H9 (cell line): ENCODE measurements around the gene PLA2G4E. TPM values are rescaled to one million over a fixed set of nuclear protein-coding genes. Genes with fewer than 3 reads are reported as not detected.

Experiments used
- DNase-seq: peaks from one replicate; pipeline ENCODE4 v3.0.0-alpha.2; 2017
- H2AFZ ChIP-seq: one replicate; pipeline ENCODE4 v1.6.1; 2013; ENCODE audit warnings: mild to moderate bottlenecking, low read length, control low read depth, moderate library complexity
- H2AK5ac ChIP-seq: 2 replicates; pipeline ENCODE4 v1.6.1; 2013; ENCODE audit warnings: low read length, control low read depth, mixed read lengths; ENCODE audit not compliant: insufficient read length
- H2BK120ac ChIP-seq: one replicate; pipeline ENCODE4 v1.6.1; 2013; ENCODE audit warnings: low read depth, mild to moderate bottlenecking, low read length, control low read depth, inconsistent platforms; ENCODE audit not compliant: poor library complexity, severe bottlenecking
- H2BK12ac ChIP-seq: 2 replicates; pipeline ENCODE4 v1.6.1; 2013; ENCODE audit warnings: low read length, control low read depth, mixed read lengths, low read depth; ENCODE audit not compliant: insufficient read length
- H2BK15ac ChIP-seq: 2 replicates; pipeline ENCODE4 v1.6.1; 2013; ENCODE audit warnings: low read depth, low read length, control low read depth
- H2BK20ac ChIP-seq: one replicate; pipeline ENCODE4 v1.6.1; 2013; ENCODE audit warnings: low read depth, mild to moderate bottlenecking, low read length, control low read depth, inconsistent platforms; ENCODE audit not compliant: poor library complexity, severe bottlenecking
- H2BK5ac ChIP-seq: 2 replicates; pipeline ENCODE4 v1.6.1; 2013; ENCODE audit warnings: low read length, control low read depth, mixed read lengths; ENCODE audit not compliant: insufficient read length
- H3K14ac ChIP-seq: 2 replicates; pipeline ENCODE4 v1.6.1; 2013; ENCODE audit warnings: low read length, control low read depth; ENCODE audit not compliant: insufficient read depth
- H3K18ac ChIP-seq: 2 replicates; pipeline ENCODE4 v1.6.1; 2013; ENCODE audit warnings: low read depth, mild to moderate bottlenecking, mixed read lengths, low read length, control low read depth; ENCODE audit not compliant: insufficient read length
- H3K23ac ChIP-seq: 2 replicates; pipeline ENCODE4 v1.6.1; 2013; ENCODE audit warnings: low read length, control low read depth, mixed read lengths, low read depth; ENCODE audit not compliant: insufficient read length
- H3K23me2 ChIP-seq: 2 replicates; pipeline ENCODE4 v1.6.1; 2013; ENCODE audit warnings: low read depth, mild to moderate bottlenecking, mixed read lengths, low read length, control low read depth; ENCODE audit not compliant: insufficient read length, poor library complexity, severe bottlenecking
- H3K27ac ChIP-seq: 2 replicates; pipeline ENCODE4 v1.5.1; 2013; ENCODE audit warnings: low read length, control low read depth, mixed read lengths, low read depth; ENCODE audit not compliant: insufficient read length
- H3K27me3 ChIP-seq: 2 replicates; pipeline ENCODE4 v1.6.1; 2013; ENCODE audit warnings: low read length, control low read depth, inconsistent platforms; ENCODE audit not compliant: insufficient read depth
- H3K4ac ChIP-seq: 2 replicates; pipeline ENCODE4 v1.6.1; 2013; ENCODE audit warnings: low read depth, mild to moderate bottlenecking, control low read depth, inconsistent platforms, low read length, moderate library complexity
- H3K4me1 ChIP-seq: 2 replicates; pipeline ENCODE4 v1.6.1; 2013; ENCODE audit warnings: low read length, control low read depth, inconsistent platforms; ENCODE audit not compliant: insufficient read depth
- H3K4me2 ChIP-seq: 2 replicates; pipeline ENCODE4 v1.6.1; 2013; ENCODE audit warnings: low read length, control low read depth, mixed read lengths; ENCODE audit not compliant: insufficient read length, insufficient read depth
- H3K56ac ChIP-seq: 2 replicates; pipeline ENCODE4 v1.6.1; 2013; ENCODE audit warnings: low read depth, mild to moderate bottlenecking, mixed read lengths, low read length, control low read depth; ENCODE audit not compliant: insufficient read length
- H3K79me1 ChIP-seq: 2 replicates; pipeline ENCODE4 v1.6.1; 2013; ENCODE audit warnings: low read depth, mild to moderate bottlenecking, moderate library complexity, low read length, control low read depth, inconsistent platforms; ENCODE audit not compliant: insufficient read depth, poor library complexity, severe bottlenecking
- H3K79me2 ChIP-seq: 2 replicates; pipeline ENCODE4 v1.6.1; 2013; ENCODE audit warnings: low read length, control low read depth, inconsistent platforms; ENCODE audit not compliant: insufficient read depth
- H3K9ac ChIP-seq: 2 replicates; pipeline ENCODE4 v1.6.1; 2013; ENCODE audit warnings: low read length, control low read depth, mixed read lengths; ENCODE audit not compliant: insufficient read length; ENCODE audit errors: extremely low read depth
- H3K9me3 ChIP-seq: one replicate; pipeline ENCODE4 v1.6.1; 2013; ENCODE audit warnings: low read depth, low read length, inconsistent platforms; ENCODE audit not compliant: control insufficient read depth
- H3T11ph ChIP-seq: one replicate; pipeline ENCODE4 v1.6.1; 2013; ENCODE audit warnings: mild to moderate bottlenecking, low read length, control low read depth, inconsistent platforms
- H4K20me1 ChIP-seq: one replicate; pipeline ENCODE4 v1.6.1; 2013; ENCODE audit not compliant: control insufficient read depth, insufficient read length, insufficient read depth
- H4K5ac ChIP-seq: 2 replicates; pipeline ENCODE4 v1.6.1; 2013; ENCODE audit warnings: low read depth, mild to moderate bottlenecking, mixed read lengths, low read length, control low read depth; ENCODE audit not compliant: insufficient read length
- H4K8ac ChIP-seq: replicated peaks from 2 replicates; pipeline ENCODE4 v1.6.1; 2013; ENCODE audit warnings: low read length, control low read depth, mixed read lengths, low read depth; ENCODE audit not compliant: insufficient read length
- H4K91ac ChIP-seq: 2 replicates; pipeline ENCODE4 v1.6.1; 2013; ENCODE audit warnings: low read depth, mild to moderate bottlenecking, moderate library complexity, mixed read lengths, low read length, control low read depth; ENCODE audit not compliant: insufficient read length
- H3K27ac Mint-ChIP-seq, 3 experiments: 2 replicates in 2 of 3; 3 replicates in 1 of 3; pipeline ENCODE4 v1.8.0; 2020 to 2021; ENCODE audit warnings: mixed read lengths in 3 of 3, mild to moderate bottlenecking in 1 of 3, moderate library complexity in 1 of 3
- H3K27me3 Mint-ChIP-seq: 2 replicates; pipeline ENCODE4 v1.8.0; 2021; ENCODE audit warnings: low read depth, mild to moderate bottlenecking, moderate library complexity, mixed read lengths
- H3K36me3 Mint-ChIP-seq, 3 experiments: 2 replicates in 2 of 3; 3 replicates in 1 of 3; pipeline ENCODE4 v1.8.0; 2020 to 2021; ENCODE audit warnings: low read depth in 3 of 3, mixed read lengths in 3 of 3; ENCODE audit not compliant: insufficient read depth in 1 of 3
- H3K4me1 Mint-ChIP-seq, 2 experiments: 2 replicates each; pipeline ENCODE4 v1.8.0; 2020; ENCODE audit warnings: mixed read lengths in 2 of 2
- H3K4me3 Mint-ChIP-seq, 2 experiments: 2 replicates in 1 of 2; 3 replicates in 1 of 2; pipeline ENCODE4 v1.8.0; 2020 to 2021; ENCODE audit warnings: mild to moderate bottlenecking in 2 of 2, mixed read lengths in 2 of 2, moderate library complexity in 1 of 2
- H3K9me3 Mint-ChIP-seq, 2 experiments: 2 replicates in 1 of 2; 3 replicates in 1 of 2; pipeline ENCODE4 v1.8.0; 2020; ENCODE audit warnings: mild to moderate bottlenecking in 2 of 2, mixed read lengths in 2 of 2, moderate library complexity in 1 of 2
- WGBS: extraction: QIAGEN DNeasy Blood & Tissue Kit; methylation state at CpG from one replicate; pipeline ENCODE4 v1.1.7; 2013; ENCODE audit warnings: missing lambda C conversion rate, low lambda C conversion rate, mixed read lengths; ENCODE audit not compliant: insufficient read length; ENCODE audit errors: extremely low coverage; 5-methylcytosine and 5-hydroxymethylcytosine counted together
- total RNA-seq: library from RNA; stranded (reverse); gene quantifications from 2 replicates; pipeline ENCODE4 v1.2.1, GENCODE V29; 2021
- TF ChIP-seq, protein P1 (sequence below): fragments of 200-600 bp; sonication (generic); conservative IDR thresholded peaks from 3 replicates; pipeline ENCODE4 v1.8.0; 2021; ENCODE audit warnings: antibody characterized with exemption, mild to moderate bottlenecking

Gene PLA2G4E
- total RNA-seq, 1 experiment from 2014 or later: not detected

GRCh38 chr15:42011074-42011473 is 9.8 kb downstream of the PLA2G4E start:
- peaks cover 16% of the 10 kb centered on the region for H3K27me3 Mint-ChIP-seq
- Histone ChIP-seq H2BK5ac (no peak overlapping the region), H2BK120ac (no peak overlapping the region), H2BK15ac (no peak overlapping the region), H3K4ac (no peak overlapping the region), H2AK5ac (no peak overlapping the region), H3K9ac (no peak overlapping the region), H3K27ac (no peak overlapping the region), H3K56ac (no peak overlapping the region), H3K79me1 (no peaks in the 10 kb centered on the region), H3K9me3 (no peaks in the 10 kb centered on the region), H2BK12ac (no peak overlapping the region), H4K8ac (no peak overlapping the region), H3K23me2 (no peaks in the 10 kb centered on the region), H4K5ac (no peak overlapping the region), H2BK20ac (no peak overlapping the region), H3K23ac (no peak overlapping the region), H4K91ac (no peak overlapping the region), H2AFZ (no peak overlapping the region), H3K4me2 (no peak overlapping the region), H4K20me1 (no peaks in the 10 kb centered on the region), H3K14ac (0 out of 2 replicates have a peak overlapping the region, but pooled peaks have one; percentile 28), H3K18ac (no peak overlapping the region), H3K4me1 (no peaks in the 10 kb centered on the region), H3T11ph (no peak overlapping the region), H3K79me2 (no peaks in the 10 kb centered on the region), H3K27me3 (no peaks in the 10 kb centered on the region)
- H3K9me3 Mint-ChIP-seq: no peaks in the 10 kb centered on the region; a peak in 2 of 5 replicates
- peak overlapping the region in 1 of 3 experiments; percentile 39; a peak in 3 of 7 replicates for H3K27ac Mint-ChIP-seq
- H3K4me3 Mint-ChIP-seq: no peak overlapping the region
- H3K36me3 Mint-ChIP-seq: no peaks in the 10 kb centered on the region
- TF ChIP-seq, protein P1, sequence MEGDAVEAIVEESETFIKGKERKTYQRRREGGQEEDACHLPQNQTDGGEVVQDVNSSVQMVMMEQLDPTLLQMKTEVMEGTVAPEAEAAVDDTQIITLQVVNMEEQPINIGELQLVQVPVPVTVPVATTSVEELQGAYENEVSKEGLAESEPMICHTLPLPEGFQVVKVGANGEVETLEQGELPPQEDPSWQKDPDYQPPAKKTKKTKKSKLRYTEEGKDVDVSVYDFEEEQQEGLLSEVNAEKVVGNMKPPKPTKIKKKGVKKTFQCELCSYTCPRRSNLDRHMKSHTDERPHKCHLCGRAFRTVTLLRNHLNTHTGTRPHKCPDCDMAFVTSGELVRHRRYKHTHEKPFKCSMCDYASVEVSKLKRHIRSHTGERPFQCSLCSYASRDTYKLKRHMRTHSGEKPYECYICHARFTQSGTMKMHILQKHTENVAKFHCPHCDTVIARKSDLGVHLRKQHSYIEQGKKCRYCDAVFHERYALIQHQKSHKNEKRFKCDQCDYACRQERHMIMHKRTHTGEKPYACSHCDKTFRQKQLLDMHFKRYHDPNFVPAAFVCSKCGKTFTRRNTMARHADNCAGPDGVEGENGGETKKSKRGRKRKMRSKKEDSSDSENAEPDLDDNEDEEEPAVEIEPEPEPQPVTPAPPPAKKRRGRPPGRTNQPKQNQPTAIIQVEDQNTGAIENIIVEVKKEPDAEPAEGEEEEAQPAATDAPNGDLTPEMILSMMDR: no peak
- H3K4me1 Mint-ChIP-seq: no peaks in the 10 kb centered on the region; a peak in 4 of 4 replicates
- no CpG with 5 or more reads among the region's 7 CpGs for WGBS
- no peak for DNase-seq
